ENCODE results near the gene MAP3K15.

DNA sequence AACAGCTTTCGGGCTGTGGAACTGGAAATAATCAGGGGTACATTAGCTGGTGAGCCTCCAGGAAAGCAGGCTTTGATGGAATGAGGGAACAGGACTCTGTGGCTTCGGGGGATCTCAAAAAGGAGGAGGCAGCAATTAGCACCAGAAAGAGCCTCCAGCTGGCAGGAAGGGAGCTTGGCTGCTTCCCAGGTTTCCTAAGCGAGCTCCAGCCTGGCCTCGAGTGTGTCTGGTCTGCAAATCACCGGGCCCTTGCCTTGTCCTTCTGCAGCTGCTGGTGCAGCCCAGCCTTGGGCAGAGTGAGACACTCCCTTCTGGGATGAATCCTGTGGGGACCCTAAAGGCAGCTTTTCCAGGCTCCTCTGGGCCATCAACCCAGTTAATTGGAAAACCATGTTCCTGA lies 182.3 kb downstream of the MAP3K15 start:
- TF ChIP-seq, protein P1, sequence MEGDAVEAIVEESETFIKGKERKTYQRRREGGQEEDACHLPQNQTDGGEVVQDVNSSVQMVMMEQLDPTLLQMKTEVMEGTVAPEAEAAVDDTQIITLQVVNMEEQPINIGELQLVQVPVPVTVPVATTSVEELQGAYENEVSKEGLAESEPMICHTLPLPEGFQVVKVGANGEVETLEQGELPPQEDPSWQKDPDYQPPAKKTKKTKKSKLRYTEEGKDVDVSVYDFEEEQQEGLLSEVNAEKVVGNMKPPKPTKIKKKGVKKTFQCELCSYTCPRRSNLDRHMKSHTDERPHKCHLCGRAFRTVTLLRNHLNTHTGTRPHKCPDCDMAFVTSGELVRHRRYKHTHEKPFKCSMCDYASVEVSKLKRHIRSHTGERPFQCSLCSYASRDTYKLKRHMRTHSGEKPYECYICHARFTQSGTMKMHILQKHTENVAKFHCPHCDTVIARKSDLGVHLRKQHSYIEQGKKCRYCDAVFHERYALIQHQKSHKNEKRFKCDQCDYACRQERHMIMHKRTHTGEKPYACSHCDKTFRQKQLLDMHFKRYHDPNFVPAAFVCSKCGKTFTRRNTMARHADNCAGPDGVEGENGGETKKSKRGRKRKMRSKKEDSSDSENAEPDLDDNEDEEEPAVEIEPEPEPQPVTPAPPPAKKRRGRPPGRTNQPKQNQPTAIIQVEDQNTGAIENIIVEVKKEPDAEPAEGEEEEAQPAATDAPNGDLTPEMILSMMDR (IDR thresholded peaks at IDR 0.05): no peak
- no peak for TF ChIP-seq POLR2A (IDR thresholded peaks at IDR 0.05)
